Tibial artery (tissue), 4 donors: ENCODE results near the gene NFIX.
"Not testable (repeated sequence)": the region's sequence is repeated elsewhere in the genome, so short reads cannot be mapped to it uniquely, and the experiment has no call there.

Experiments used
- DNase-seq, 2 donors: peaks; one replicate each; pipeline ENCODE4 v3.0.0-alpha.2; 2019
- H3K27ac ChIP-seq, 2 donors: fragments of 200-600 bp; sonication (generic) in 1 of 2; 1 replicate in 1 of 2; 2 replicates in 1 of 2; pipeline ENCODE4 v1.5.1; 2018 to 2019; ENCODE audit warnings: mild to moderate bottlenecking in 1 of 2
- H3K27me3 ChIP-seq, 2 donors: fragments of 200-600 bp; sonication (generic) in 1 of 2; one replicate each; pipeline versions ENCODE4 v1.5.1 to v1.6.0; 2016 to 2019
- H3K36me3 ChIP-seq, 3 donors: fragments of 200-600 bp; sonication (generic) in 2 of 3; one replicate each; pipeline ENCODE4 v1.5.1; 2016 to 2019; ENCODE audit warnings: mild to moderate bottlenecking in 2 of 3
- H3K4me1 ChIP-seq, 4 donors: fragments of 200-600 bp; sonication (generic) in 2 of 4; 1 replicate in 3 of 4; 2 replicates in 1 of 4; pipeline ENCODE4 v1.5.1; 2016 to 2019
- H3K4me3 ChIP-seq, 2 donors: fragments of 200-600 bp; sonication (generic) in 1 of 2; 1 replicate in 1 of 2; 2 replicates in 1 of 2; pipeline ENCODE4 v1.5.1; 2018 to 2019; ENCODE audit warnings: mild to moderate bottlenecking in 2 of 2
- H3K9me3 ChIP-seq, 3 donors: fragments of 200-600 bp; sonication (generic) in 1 of 3; one replicate each; pipeline ENCODE4 v1.5.1; 2016 to 2019
- intact Hi-C: fragments of 100-400 bp; cut with DNase I; formaldehyde crosslinking; loops from one replicate; pipeline ENCODE4 v1.15.0; 2023; ENCODE audit warnings: low total_unique reads
- TF ChIP-seq, protein P1 (sequence below), 2 experiments: fragments of 200-600 bp in 1 of 2; fragments of 450-650 bp in 1 of 2; IDR thresholded peaks; one replicate each; pipeline ENCODE4 v1.5.1; 2017 to 2019; ENCODE audit warnings: antibody characterized with exemption in 2 of 2, mild to moderate bottlenecking in 1 of 2, moderate library complexity in 1 of 2

NFIX gene

DNA sequence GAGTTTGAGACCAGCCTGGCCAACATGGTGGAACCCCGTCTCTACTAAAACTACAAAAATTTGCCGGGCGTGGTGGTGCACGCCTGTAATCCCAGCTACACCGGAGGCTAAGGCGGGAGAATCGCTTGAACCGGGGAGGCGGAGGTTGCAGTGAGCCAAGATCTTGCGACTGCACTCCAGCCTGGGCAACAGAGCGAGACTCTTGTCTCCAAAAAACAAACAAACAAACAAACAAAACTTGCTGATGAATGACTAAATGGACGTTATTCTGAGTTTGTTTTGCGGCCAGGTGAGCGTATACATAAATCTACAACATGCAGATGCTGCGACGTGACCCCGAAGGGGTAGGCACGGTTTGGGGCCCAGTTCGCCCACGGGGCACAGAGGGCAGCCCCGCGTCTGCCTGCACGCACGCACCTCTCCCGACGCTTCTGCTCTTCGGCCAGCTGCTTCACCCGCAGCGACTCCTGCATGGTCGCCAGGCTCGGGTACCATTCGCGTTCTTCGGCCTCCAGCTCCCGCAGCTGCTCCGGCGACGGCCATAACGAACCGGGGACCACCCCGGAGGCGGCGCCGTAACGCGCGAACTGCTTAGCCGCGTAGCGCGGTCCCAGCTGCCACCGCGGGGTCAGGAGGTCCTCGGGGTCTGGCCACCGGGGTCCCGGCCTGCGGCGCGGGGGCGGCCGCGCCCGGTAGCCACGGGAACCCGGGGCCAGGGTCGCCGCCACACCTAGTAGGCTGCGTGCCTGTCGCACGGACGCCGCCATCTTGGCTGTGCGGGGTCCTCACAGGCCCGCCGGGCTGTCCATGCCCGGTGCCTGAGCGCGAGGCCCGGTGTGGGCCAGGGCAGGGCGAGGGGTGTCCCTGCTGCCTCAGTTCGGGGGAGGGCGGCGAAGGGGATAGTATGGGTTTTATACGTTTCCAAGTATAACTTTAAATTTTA is 38.6 kb upstream of the NFIX start, which contains the start of gene GADD45GIP1:
Gene GADD45GIP1 (minus strand): TSS at position 778 of the 943 bp plus-strand sequence. CDS start 11 bp downstream, at position 767.
- TF ChIP-seq, protein P1, sequence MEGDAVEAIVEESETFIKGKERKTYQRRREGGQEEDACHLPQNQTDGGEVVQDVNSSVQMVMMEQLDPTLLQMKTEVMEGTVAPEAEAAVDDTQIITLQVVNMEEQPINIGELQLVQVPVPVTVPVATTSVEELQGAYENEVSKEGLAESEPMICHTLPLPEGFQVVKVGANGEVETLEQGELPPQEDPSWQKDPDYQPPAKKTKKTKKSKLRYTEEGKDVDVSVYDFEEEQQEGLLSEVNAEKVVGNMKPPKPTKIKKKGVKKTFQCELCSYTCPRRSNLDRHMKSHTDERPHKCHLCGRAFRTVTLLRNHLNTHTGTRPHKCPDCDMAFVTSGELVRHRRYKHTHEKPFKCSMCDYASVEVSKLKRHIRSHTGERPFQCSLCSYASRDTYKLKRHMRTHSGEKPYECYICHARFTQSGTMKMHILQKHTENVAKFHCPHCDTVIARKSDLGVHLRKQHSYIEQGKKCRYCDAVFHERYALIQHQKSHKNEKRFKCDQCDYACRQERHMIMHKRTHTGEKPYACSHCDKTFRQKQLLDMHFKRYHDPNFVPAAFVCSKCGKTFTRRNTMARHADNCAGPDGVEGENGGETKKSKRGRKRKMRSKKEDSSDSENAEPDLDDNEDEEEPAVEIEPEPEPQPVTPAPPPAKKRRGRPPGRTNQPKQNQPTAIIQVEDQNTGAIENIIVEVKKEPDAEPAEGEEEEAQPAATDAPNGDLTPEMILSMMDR (IDR thresholded peaks at IDR 0.05), result no peak
- H3K27ac ChIP-seq, result peak within 1 kb of the TSS; percentile 91 to 96
- peak within 1 kb of the TSS; percentile 85 to 93 for H3K4me3 ChIP-seq
- no peaks in the 10 kb centered on the region for H3K9me3 ChIP-seq
- intact Hi-C loops, result no loop called here
- peaks cover 0 to 46% (median 32%) of the 10 kb centered on the region in 4 donors for H3K4me1 ChIP-seq
- H3K36me3 ChIP-seq, result peaks cover 19 to 36% (median 23%) of the 10 kb centered on the region in 3 donors
- DNase-seq, result peak; percentile 70 to 83
- H3K27me3 ChIP-seq, result no peaks in the 10 kb centered on the region

DNA sequence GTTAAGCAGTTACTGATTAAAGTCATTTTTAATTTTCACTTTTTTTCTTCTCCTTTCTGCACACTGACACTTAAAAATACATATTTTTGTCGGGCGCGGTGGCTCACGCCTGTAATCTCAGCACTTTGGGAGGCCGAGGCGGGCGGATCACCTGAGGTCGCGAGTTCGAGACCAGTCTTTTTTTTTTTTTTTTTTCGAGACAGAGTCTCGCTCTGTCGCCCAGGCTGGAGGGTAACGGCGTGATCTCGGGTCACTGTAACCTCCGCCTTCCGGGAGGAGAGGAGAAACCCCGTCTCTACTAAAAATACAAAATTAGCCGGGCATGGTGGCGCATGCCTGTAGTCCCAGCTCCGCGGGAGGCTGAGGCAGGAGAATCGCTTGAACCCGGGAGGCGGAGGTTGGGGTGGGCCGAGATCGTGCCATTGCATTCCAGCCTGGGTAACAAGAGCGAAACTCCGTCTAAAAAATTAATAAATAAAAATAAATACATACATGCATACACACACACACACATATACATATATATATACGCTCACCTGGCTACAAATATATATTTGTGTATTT is 37.8 kb upstream of the NFIX start:
- intact Hi-C loops, DNase-seq, H3K9me3 ChIP-seq, H3K27me3 ChIP-seq: not testable (repeated sequence)
- peaks cover 0 to 40% (median 28%) of the 10 kb centered on the region in 4 donors for H3K4me1 ChIP-seq
- H3K27ac ChIP-seq, result peak overlapping the region; percentile 91 to 96
- peaks cover 13 to 28% (median 16%) of the 10 kb centered on the region in 3 donors for H3K36me3 ChIP-seq
- peak overlapping the region; percentile 85 to 93 for H3K4me3 ChIP-seq

DNA sequence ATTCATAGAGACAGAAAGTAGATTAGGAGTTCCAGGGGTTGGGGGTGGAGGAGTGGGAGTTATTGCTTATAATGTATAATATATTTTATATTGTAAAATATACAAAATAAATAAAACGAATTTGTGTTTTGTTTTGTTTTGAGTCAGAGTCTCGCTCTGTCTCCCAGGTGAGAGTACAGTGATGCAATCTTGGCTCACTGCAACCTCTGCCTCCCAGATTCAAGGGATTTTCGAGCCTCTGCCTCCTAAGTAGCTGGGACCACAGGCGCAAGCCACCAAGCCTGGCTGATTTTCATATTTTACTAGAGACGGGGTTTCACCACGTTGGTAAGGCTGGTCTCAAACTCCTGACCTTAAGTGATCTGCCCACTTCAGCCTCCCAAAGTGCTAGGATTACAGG is 35.8 kb upstream of the NFIX start:
- DNase-seq, result no peak
- H3K27me3 ChIP-seq, result no peaks in the 10 kb centered on the region
- no peaks in the 10 kb centered on the region for H3K9me3 ChIP-seq
- no peak overlapping the region for H3K27ac ChIP-seq
- TF ChIP-seq, protein P1 (IDR thresholded peaks at IDR 0.05), result no peak
- H3K36me3 ChIP-seq, result peaks cover 0 to 8% (median 4%) of the 10 kb centered on the region in 3 donors
- no peak overlapping the region for H3K4me3 ChIP-seq
- peaks cover 0 to 20% (median 15%) of the 10 kb centered on the region in 4 donors for H3K4me1 ChIP-seq
- intact Hi-C loops, result no loop called here

GRCh38 chr19:12965017-12965811 is 30.1 kb upstream of the NFIX start:
- Histone ChIP-seq H3K9me3 (no peaks in the 10 kb centered on the region), H3K36me3 (no peaks in the 10 kb centered on the region), H3K27ac (peak overlapping the region; percentile 48 to 62), H3K27me3 (no peaks in the 10 kb centered on the region), H3K4me1 (peaks cover 0 to 15% (median 4%) of the 10 kb centered on the region in 4 donors), H3K4me3 (peak overlapping the region; percentile 45 to 46)
- DNase-seq, result peak; percentile 78 to 88
- TF ChIP-seq, protein P1 (IDR thresholded peaks at IDR 0.05), result peak; percentile 90 to 96
- intact Hi-C loops, result loop anchor here (5.0 kb wide), 2 partner anchors 78 to 297 kb away; partner anchors contain the start of gene KLF1

GRCh38 chr19:12965812-12966135 is 29.5 kb upstream of the NFIX start:
- intact Hi-C loops, result loop anchor here (5.0 kb wide), 2 partner anchors 78 to 297 kb away; partner anchors contain the start of gene KLF1
- Histone ChIP-seq H3K4me3 (peak overlapping the region; percentile 45 to 46), H3K27ac (peak overlapping the region; percentile 48 to 62), H3K36me3 (no peaks in the 10 kb centered on the region), H3K27me3 (no peaks in the 10 kb centered on the region), H3K4me1 (peaks cover 0 to 15% (median 4%) of the 10 kb centered on the region in 4 donors), H3K9me3 (no peaks in the 10 kb centered on the region)
- TF ChIP-seq, protein P1 (IDR thresholded peaks at IDR 0.05), result no peak
- DNase-seq, result no peak
